CD4-positive, alpha-beta T cell treated with Interleukin-6 at 100 ng/mL for 8 hours (primary cell): ENCODE data around the gene DSN1.
A peak's percentile ranks its signal among the peaks of the same experiment; 100 is the strongest.
"Not testable (repeated sequence)": the region's sequence is repeated elsewhere in the genome, so short reads cannot be mapped to it uniquely, and the experiment has no call there.

Experiments
- DNase-seq: peaks from one replicate; pipeline ENCODE4 v3.0.0-alpha.2; 2020; ENCODE audit warnings: mixed read lengths, low spot score

Gene DSN1, protein sequence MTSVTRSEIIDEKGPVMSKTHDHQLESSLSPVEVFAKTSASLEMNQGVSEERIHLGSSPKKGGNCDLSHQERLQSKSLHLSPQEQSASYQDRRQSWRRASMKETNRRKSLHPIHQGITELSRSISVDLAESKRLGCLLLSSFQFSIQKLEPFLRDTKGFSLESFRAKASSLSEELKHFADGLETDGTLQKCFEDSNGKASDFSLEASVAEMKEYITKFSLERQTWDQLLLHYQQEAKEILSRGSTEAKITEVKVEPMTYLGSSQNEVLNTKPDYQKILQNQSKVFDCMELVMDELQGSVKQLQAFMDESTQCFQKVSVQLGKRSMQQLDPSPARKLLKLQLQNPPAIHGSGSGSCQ

GRCh38 chr20:36773597-36774390 is at the start of gene DSN1:
Gene DSN1 (minus strand): TSS chr20:36773763. CDS start chr20:36771458, 2,305 bp downstream.
- peak; percentile 97 for DNase-seq

- DNase-seq: no peak
These were observed 49.6 kb upstream of the DSN1 start for GRCh38 chr20:36823121-36823520.

- DNase-seq: no peak
These were observed 48.4 kb upstream of the DSN1 start for GRCh38 chr20:36821964-36822437.

GRCh38 chr20:36820928-36821327 is 47.4 kb upstream of the DSN1 start:
- DNase-seq: no peak

DNA sequence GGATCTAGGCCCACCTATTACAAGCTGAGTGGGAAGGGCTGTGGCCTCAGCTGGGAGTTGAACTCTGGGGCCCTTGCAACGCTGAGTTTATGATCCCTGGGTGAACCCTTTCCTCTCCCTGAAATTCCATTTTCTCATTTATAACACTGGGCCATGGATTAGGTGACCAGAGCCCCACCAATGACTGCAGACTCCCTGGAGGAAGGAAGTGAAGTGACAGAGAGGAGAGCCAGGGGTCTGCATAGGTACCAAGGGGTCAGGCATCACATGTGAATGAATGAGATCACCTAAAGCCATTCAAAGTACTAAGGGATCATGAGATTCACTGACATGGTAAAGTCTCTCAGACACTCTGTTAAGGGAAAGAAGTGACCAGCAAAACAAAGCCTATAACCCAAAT is 46.5 kb upstream of the DSN1 start:
- DNase-seq: no peak

GRCh38 chr20:36819659-36820058 is 46.1 kb upstream of the DSN1 start:
- no peak for DNase-seq

DNA sequence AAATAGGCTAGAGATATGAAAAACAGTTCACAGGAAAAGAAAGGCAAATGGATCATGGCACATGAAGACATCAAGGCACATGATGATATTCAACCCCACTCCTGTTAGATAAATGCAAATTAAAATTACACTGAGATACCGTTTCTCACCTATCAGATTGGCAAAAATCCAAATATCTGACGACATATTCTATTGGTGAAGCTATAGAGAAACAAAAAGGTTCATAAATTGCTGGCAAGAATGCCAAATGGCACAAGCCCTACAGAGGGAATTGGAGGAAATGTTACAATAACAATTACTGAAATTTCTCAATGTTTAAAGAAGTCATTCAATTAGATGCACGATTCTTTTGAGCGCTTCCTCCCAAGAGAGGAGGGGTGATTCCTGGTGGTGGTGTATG is 45.3 kb upstream of the DSN1 start:
- no peak for DNase-seq

DNA sequence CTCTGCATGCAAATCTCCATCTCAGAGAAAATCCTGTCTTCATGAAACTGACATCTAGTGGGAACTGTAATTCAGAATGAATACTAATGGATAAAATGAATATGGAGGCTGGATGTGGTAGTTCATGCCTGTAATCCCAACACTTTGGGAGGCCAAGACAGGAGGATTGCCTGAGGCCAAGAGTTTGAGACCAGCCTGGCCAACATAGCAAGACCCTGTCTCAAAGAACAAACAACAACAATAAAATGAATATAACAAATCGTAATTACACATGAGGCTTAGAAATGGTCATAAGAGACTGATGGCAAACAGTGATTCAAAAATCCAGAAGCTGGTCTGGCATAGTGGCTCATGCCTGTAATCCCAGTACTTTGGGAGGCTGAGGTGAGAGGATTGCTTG is 44.6 kb upstream of the DSN1 start:
- no peak for DNase-seq

DNA sequence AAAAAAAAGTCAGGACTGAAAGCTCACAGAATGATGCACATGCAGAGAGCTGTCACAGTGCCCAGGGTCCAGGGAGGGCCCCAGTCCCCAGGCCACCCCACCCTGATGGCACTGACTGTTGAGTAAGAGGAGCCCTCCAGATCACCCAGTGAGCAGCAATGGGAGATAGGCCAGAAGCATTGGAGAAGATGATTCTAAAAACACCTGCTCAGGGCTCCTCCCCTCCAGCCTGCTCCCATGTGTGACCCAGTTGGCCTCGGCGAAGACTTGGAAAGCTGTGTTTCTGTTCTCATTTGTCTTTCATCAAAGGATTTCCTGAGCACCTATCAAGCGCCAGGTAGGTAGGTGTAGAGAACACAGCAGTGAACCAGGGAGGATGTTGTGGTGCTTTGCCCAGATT is 43.9 kb upstream of the DSN1 start:
- DNase-seq: no peak

- no peak for DNase-seq
These were observed 42.0 kb upstream of the DSN1 start for GRCh38 chr20:36815454-36816091.

DNA sequence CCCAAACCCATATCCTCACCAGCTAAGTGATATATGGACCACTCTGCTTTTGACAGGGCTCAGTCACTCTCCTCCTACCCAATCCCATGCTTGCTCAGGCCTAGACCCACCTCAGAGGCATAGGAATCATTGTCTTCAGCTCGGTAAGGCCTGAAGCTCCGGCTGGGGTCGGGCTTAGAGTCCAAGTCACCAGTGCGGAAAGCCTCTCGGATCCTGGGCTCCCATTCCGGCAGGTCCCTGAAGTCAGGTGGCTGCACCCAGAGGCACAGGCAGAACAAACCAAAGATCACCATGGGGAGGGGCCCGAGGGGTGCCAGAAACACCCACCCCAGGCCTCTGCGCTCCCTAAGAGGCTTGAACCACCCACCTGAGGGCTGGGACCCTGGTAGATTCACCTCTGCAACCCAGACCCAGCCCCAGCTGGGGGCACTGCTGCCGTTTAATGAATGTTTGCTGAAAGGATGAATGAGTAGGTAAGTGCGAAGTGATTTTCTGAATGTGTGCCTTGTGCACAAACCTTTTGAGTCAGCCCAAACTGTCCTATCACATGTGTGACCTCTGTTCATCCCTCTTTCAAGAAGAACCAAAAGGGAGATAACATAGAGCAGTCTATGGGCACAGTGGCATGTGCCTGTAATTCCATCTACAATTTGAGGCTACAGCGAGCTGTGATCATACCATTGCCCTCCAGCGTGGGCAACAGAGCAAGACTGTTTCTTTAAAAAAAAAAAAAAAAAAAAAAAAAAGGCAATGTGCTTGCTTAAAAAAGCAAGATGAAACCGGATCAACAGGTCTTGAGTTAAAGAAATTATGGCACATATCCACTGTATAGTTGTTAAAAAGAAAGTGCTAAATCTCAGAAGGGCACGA is 39.3 kb upstream of the DSN1 start:
- no peak for DNase-seq

- DNase-seq: peak; percentile 55
These were observed 35.0 kb upstream of the DSN1 start for GRCh38 chr20:36808317-36809257.

DNA sequence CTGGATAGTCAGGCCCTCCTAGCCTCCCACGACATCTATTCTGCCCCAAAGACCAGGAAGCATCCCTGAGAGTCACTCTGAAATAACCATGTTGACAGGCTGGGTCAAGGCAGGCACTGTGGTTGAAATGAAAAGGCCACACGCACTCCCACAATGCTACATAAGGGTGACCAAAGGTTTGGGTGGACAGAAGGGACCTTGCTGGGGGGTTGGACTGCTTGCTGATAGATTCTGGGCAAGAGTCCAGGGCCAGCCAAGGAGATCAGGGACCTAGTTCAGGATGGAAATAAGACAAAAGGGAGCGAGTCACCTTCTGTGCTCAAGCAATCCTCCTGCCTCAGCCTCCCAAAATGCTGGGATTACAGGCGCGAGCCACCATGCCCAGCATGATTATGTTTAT is 32.5 kb upstream of the DSN1 start:
- DNase-seq: no peak

- no peak for DNase-seq
These were observed 31.8 kb upstream of the DSN1 start for GRCh38 chr20:36805396-36805795.

GRCh38 chr20:36804425-36804824 is 30.9 kb upstream of the DSN1 start:
- DNase-seq: no peak

DNA sequence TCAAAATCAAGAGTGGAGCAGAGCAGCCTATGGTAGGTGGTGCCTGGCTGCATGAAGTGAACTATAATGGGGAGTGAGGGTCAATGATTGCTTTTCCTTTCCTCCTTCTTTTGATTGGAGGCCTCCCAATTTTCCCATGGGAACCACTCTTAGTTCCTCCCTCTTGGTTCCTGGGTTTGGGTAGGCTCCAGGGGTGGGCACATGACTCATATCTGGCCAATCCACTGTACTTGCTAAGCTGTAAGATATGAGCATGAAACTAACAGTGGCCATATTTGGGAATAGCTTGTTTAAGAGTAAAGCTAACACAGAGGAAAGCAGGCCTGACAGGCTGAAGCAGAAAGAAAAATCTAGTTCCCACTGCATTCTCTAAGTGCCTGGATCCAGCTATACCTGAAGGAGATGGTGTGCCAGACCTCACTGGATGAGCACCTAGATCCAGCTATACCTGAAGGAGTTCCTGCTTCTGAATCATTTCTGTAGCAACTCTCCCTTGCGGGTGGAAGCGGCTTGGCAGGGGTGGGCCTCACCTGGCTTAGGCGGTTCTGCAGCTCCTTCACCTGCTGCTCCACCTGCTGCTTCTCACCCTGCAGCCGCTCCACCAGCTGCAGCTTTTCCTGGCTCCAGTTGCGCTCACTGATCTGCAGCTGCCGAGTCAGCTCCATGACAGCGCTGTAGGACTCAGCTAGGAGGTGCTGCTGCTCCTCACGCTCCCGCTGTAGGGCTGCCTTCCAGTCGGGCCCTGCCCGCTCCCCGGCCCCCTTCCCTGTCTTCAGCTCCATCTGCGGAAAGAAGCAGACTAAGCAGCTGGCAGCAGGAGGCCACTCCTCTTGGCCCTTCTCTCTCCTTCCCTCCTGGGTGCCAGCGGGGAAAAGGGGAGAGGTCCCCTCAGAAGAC is 29.0 kb upstream of the DSN1 start:
- DNase-seq: no peak

GRCh38 chr20:36800410-36800809 is 26.8 kb upstream of the DSN1 start:
- DNase-seq: no peak

GRCh38 chr20:36799313-36799712 is 25.8 kb upstream of the DSN1 start:
- not testable (repeated sequence) for DNase-seq

GRCh38 chr20:36796875-36797274 is 23.3 kb upstream of the DSN1 start:
- no peak for DNase-seq

DNA sequence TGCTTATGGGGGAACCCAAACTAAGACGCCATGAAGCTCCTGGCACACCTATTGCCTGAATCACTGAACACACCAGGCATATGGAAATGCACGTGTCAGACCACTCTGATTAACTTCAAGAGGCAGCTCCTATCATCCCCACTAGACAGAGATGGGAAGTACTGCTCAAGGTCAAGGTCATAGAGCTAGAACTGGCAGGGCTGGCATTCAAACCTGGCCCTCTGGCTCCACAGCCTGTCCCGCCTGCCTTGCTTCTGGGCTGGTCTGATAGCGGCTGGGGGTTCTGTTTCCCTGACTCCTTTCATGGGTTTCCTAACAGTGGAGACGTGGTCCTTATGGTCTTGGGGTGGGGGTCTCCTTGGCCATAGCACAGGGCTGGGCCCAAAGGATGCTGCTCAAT is 22.6 kb upstream of the DSN1 start:
- no peak for DNase-seq
